Osteoblast (primary cell): ENCODE results near the gene SLC9A9. TPM values are rescaled to one million over a fixed set of nuclear protein-coding genes. Genes with fewer than 3 reads are reported as not detected.

Experiments used
- DNase-seq: peaks from one replicate; pipeline ENCODE4 v3.0.0; 2011; ENCODE audit warnings: low spot score, mixed read lengths; ENCODE audit not compliant: insufficient read length; ENCODE audit errors: missing footprints
- H2AFZ ChIP-seq: 2 replicates; pipeline ENCODE4 v1.6.0; 2011; ENCODE audit warnings: mild to moderate bottlenecking, low read length
- H3K27ac ChIP-seq: 2 replicates; pipeline ENCODE4 v1.5.1; 2011; ENCODE audit warnings: mild to moderate bottlenecking, low read depth, low read length, moderate library complexity
- H3K27me3 ChIP-seq: 2 replicates; pipeline ENCODE4 v1.6.0; 2012; ENCODE audit warnings: mild to moderate bottlenecking, control low read depth, inconsistent platforms, low read length, moderate library complexity; ENCODE audit not compliant: insufficient read depth
- H3K36me3 ChIP-seq: 2 replicates; pipeline ENCODE4 v1.5.1; 2011; ENCODE audit warnings: mild to moderate bottlenecking, low read length, control low read depth, moderate library complexity; ENCODE audit not compliant: insufficient read depth
- H3K4me1 ChIP-seq: 2 replicates; pipeline ENCODE4 v1.5.1; 2011; ENCODE audit warnings: mild to moderate bottlenecking, low read length, control low read depth, moderate library complexity; ENCODE audit not compliant: insufficient read depth
- H3K4me2 ChIP-seq: 2 replicates; pipeline ENCODE4 v1.6.0; 2011; ENCODE audit warnings: mild to moderate bottlenecking, low read length; ENCODE audit not compliant: insufficient read depth
- H3K4me3 ChIP-seq: fragments of 200-600 bp; sonication (generic); 3 replicates; pipeline ENCODE4 v1.5.1; 2012; ENCODE audit warnings: mild to moderate bottlenecking, low read length, inconsistent platforms; ENCODE audit not compliant: insufficient read depth
- H3K79me2 ChIP-seq: 2 replicates; pipeline ENCODE4 v1.6.0; 2012; ENCODE audit warnings: mild to moderate bottlenecking, low read length, control low read depth, inconsistent platforms; ENCODE audit not compliant: insufficient read depth
- H3K9me3 ChIP-seq: 2 replicates; pipeline ENCODE4 v1.5.1; 2011; ENCODE audit warnings: low read depth, low read length, control low read depth
- H4K20me1 ChIP-seq: 2 replicates; pipeline ENCODE4 v1.6.0; 2012; ENCODE audit warnings: mild to moderate bottlenecking, low read length, control low read depth; ENCODE audit not compliant: insufficient read depth
- total RNA-seq: library from RNA; depleted of rRNA; stranded (reverse); fragments of >200 nt; gene quantifications from 2 replicates; pipeline ENCODE4 v1.2.3, GENCODE V29; 2012
- TF ChIP-seq, protein P1 (sequence below): IDR thresholded peaks from 2 replicates; pipeline ENCODE4 v1.5.1; 2011; ENCODE audit warnings: mild to moderate bottlenecking, low read depth, low read length, moderate library complexity; ENCODE audit errors: extremely low read depth

The SLC9A9 gene
- total RNA-seq, 1 donor = 6.5 TPM

DNA sequence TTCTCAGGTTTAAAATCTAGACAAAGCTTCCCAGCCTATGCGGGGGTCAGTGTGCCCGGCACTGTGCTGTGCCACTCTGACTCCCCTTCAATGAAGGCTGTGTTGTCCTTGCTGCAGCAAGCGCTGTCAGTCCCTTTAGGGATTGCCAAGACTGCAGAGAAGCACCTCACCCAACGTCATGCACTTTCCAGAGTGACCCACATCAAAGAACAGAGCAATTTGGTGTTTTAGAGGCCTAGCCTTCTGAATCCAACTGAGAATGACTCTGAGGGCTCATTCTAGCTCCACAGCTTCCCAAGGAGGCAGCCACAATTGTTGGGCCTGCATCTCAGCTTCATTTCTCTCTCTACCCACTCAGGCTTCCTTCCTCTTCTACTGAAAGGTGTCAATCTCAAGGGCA is 26.4 kb downstream of the SLC9A9 start:
- no peak overlapping the region for H3K4me3 ChIP-seq
- no peak overlapping the region for H3K4me2 ChIP-seq
- H3K9me3 ChIP-seq = no peaks in the 10 kb centered on the region
- TF ChIP-seq, protein P1, sequence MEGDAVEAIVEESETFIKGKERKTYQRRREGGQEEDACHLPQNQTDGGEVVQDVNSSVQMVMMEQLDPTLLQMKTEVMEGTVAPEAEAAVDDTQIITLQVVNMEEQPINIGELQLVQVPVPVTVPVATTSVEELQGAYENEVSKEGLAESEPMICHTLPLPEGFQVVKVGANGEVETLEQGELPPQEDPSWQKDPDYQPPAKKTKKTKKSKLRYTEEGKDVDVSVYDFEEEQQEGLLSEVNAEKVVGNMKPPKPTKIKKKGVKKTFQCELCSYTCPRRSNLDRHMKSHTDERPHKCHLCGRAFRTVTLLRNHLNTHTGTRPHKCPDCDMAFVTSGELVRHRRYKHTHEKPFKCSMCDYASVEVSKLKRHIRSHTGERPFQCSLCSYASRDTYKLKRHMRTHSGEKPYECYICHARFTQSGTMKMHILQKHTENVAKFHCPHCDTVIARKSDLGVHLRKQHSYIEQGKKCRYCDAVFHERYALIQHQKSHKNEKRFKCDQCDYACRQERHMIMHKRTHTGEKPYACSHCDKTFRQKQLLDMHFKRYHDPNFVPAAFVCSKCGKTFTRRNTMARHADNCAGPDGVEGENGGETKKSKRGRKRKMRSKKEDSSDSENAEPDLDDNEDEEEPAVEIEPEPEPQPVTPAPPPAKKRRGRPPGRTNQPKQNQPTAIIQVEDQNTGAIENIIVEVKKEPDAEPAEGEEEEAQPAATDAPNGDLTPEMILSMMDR = no peak
- H3K79me2 ChIP-seq = no peaks in the 10 kb centered on the region
- H3K36me3 ChIP-seq = no peaks in the 10 kb centered on the region
- H2AFZ ChIP-seq = no peak overlapping the region
- no peaks in the 10 kb centered on the region for H3K4me1 ChIP-seq
- H3K27me3 ChIP-seq = no peaks in the 10 kb centered on the region
- no peak for DNase-seq
- no peaks in the 10 kb centered on the region for H4K20me1 ChIP-seq
- H3K27ac ChIP-seq = no peak overlapping the region

DNA sequence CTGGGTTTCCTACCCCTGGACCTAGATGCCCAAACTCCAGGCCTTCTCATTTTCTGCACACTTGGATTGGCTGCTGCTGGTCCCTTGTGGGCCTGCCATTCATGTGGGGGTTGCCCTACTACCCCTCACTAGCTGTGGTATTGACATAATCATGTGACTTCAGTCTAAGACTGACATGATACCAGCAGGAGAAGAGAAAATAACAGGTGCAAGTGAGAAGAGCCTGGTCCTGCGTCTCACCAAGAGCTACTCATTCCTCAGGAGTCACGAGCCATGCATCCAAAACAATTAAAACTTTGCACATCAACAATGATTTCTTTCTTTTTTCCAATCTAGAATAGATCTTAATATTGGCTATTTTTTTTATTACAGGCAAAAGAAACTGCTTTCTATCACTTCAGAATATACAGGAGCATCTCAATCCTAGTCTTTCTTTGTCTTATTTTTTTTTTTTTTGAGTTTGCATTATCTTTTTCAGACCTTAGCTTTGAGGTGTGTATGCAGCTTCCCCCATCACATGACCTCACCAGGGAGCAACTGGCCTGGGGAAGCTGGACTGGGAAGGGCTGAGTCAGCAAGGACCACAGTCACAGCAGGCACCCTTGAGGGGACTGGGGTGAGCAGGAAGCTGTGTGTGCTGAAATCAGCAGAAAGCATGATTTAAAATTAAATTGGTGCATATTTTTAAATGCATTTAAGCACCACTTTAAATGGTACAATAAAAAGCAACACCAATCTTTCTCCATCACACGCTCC is 27.6 kb downstream of the SLC9A9 start:
- H3K27me3 ChIP-seq = no peaks in the 10 kb centered on the region
- H3K27ac ChIP-seq = no peak overlapping the region
- DNase-seq = no peak
- no peak overlapping the region for H3K4me2 ChIP-seq
- no peak overlapping the region for H2AFZ ChIP-seq
- TF ChIP-seq, protein P1 = no peak
- no peaks in the 10 kb centered on the region for H3K36me3 ChIP-seq
- no peaks in the 10 kb centered on the region for H4K20me1 ChIP-seq
- no peak overlapping the region for H3K4me3 ChIP-seq
- H3K79me2 ChIP-seq = no peaks in the 10 kb centered on the region
- H3K9me3 ChIP-seq = no peaks in the 10 kb centered on the region
- H3K4me1 ChIP-seq = no peaks in the 10 kb centered on the region

DNA sequence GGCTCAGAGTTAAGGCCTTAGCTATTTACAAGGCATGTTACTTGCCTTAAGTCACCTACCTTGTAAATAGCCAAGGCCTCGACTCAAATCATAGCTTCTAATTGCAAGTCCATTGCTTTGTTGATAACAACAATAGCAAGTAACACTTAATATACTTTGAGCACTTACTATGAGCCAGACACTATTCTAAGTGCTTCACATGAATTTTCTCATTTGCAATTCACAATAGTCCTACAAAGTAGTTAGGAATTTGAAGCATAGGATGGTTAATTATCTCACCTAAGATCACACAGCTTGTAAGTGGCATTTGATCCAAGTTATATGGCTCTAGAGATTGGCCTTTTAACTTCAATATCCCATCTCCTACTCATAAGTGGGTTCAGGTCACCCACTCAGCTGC is 28.4 kb downstream of the SLC9A9 start:
- H4K20me1 ChIP-seq = no peaks in the 10 kb centered on the region
- H3K4me2 ChIP-seq = no peak overlapping the region
- TF ChIP-seq, protein P1 = no peak
- no peaks in the 10 kb centered on the region for H3K9me3 ChIP-seq
- H3K27me3 ChIP-seq = no peaks in the 10 kb centered on the region
- no peak overlapping the region for H3K4me3 ChIP-seq
- DNase-seq = no peak
- H3K27ac ChIP-seq = no peak overlapping the region
- H3K4me1 ChIP-seq = no peaks in the 10 kb centered on the region
- H2AFZ ChIP-seq = no peak overlapping the region
- H3K79me2 ChIP-seq = no peaks in the 10 kb centered on the region
- no peaks in the 10 kb centered on the region for H3K36me3 ChIP-seq

DNA sequence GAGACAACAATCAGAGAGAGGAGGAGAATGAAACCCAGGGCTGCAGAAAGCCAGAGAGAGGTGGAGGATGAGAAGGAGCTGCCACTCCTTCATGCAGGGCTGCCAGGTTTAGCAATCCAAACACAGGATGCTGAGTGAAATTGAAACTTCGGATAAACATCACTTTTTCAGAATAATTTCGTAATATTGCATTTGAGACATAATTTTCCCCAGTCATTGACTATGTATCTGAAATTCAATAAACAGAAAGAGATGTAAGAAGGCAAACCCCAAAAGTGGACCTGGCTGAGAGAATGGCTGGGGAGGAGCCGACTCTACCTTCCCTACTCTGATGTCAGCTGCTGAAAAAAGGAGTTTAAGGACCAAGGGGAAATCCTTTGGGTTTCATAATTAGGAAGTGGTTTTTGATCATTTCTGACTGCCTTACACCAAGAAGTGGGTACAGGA is 33.8 kb downstream of the SLC9A9 start:
- H3K9me3 ChIP-seq = no peaks in the 10 kb centered on the region
- no peaks in the 10 kb centered on the region for H3K36me3 ChIP-seq
- TF ChIP-seq, protein P1 = no peak
- H3K79me2 ChIP-seq = no peaks in the 10 kb centered on the region
- no peak overlapping the region for H3K4me2 ChIP-seq
- no peaks in the 10 kb centered on the region for H3K4me1 ChIP-seq
- DNase-seq = no peak
- H2AFZ ChIP-seq = no peak overlapping the region
- H4K20me1 ChIP-seq = no peaks in the 10 kb centered on the region
- H3K4me3 ChIP-seq = no peak overlapping the region
- H3K27me3 ChIP-seq = no peaks in the 10 kb centered on the region
- H3K27ac ChIP-seq = no peak overlapping the region
